ENCODE data around the gene SLX4IP.

Gene SLX4IP

GRCh38 chr20:10531848-10532247, 96.7 kb downstream of the SLX4IP start:
- Histone ChIP-seq H2AFZ (ENCODE audit: low read depth) (no peak overlapping the region), H4K20me1 (ENCODE audit: insufficient read depth) (no peaks in the 10 kb centered on the region), H3K36me3 (ENCODE audit: insufficient read depth) (no peaks in the 10 kb centered on the region), H3K27ac (no peak overlapping the region), H3K9ac (no peak overlapping the region), H3K79me2 (ENCODE audit: insufficient read depth, low read depth) (no peaks in the 10 kb centered on the region), H3K4me1 (ENCODE audit: low read depth, poor library complexity, severe bottlenecking) (no peaks in the 10 kb centered on the region), H3K4me3 (IDR thresholded peaks at IDR 0.05; ENCODE audit: insufficient read depth, low read depth, low read length) (no peak overlapping the region), H3K4me2 (no peak overlapping the region), H3K27me3 (ENCODE audit: insufficient read depth, low read depth) (no peaks in the 10 kb centered on the region)
- TF ChIP-seq, protein P1, sequence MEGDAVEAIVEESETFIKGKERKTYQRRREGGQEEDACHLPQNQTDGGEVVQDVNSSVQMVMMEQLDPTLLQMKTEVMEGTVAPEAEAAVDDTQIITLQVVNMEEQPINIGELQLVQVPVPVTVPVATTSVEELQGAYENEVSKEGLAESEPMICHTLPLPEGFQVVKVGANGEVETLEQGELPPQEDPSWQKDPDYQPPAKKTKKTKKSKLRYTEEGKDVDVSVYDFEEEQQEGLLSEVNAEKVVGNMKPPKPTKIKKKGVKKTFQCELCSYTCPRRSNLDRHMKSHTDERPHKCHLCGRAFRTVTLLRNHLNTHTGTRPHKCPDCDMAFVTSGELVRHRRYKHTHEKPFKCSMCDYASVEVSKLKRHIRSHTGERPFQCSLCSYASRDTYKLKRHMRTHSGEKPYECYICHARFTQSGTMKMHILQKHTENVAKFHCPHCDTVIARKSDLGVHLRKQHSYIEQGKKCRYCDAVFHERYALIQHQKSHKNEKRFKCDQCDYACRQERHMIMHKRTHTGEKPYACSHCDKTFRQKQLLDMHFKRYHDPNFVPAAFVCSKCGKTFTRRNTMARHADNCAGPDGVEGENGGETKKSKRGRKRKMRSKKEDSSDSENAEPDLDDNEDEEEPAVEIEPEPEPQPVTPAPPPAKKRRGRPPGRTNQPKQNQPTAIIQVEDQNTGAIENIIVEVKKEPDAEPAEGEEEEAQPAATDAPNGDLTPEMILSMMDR (conservative IDR thresholded peaks at IDR 0.05; ENCODE audit: low read depth, low read length): no peak

- H3K4me1 ChIP-seq (ENCODE audit: low read depth, poor library complexity, severe bottlenecking): no peaks in the 10 kb centered on the region
- H3K79me2 ChIP-seq (ENCODE audit: insufficient read depth, low read depth): no peaks in the 10 kb centered on the region
- no peak overlapping the region for H3K9ac ChIP-seq
- H3K4me3 ChIP-seq (IDR thresholded peaks at IDR 0.05; ENCODE audit: insufficient read depth, low read depth, low read length): no peak overlapping the region
- no peaks in the 10 kb centered on the region for H3K36me3 ChIP-seq (ENCODE audit: insufficient read depth)
- H4K20me1 ChIP-seq (ENCODE audit: insufficient read depth): no peaks in the 10 kb centered on the region
- H3K4me2 ChIP-seq: no peak overlapping the region
- H2AFZ ChIP-seq (ENCODE audit: low read depth): no peak overlapping the region
- TF ChIP-seq, protein P1 (conservative IDR thresholded peaks at IDR 0.05; ENCODE audit: low read depth, low read length): no peak
- H3K27ac ChIP-seq: no peak overlapping the region
- H3K27me3 ChIP-seq (ENCODE audit: insufficient read depth, low read depth): no peaks in the 10 kb centered on the region
Measured at GRCh38 chr20:10532361-10532760, 97.3 kb downstream of the SLX4IP start.

DNA sequence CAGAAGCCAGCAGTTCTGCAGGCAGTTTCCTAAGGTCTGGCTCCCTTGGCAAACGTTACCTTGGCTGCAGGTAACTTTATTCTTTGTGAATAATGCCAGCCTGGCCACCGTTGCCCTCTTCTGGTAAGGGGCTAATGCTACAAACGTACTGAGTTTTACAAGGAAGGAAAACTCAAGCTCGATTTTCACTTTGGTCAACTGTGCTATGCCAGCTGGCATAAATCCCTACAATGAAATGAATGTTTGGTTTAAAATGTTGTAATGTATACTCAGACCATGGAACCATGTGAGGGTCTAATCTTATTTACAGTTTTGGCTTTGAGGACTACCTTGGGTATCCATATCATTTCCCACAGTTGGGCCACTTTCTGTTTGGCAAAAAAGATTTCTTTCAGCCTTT, 101.4 kb downstream of the SLX4IP start:
- Histone ChIP-seq H3K4me3 (IDR thresholded peaks at IDR 0.05; ENCODE audit: insufficient read depth, low read depth, low read length) (no peak overlapping the region), H3K27me3 (ENCODE audit: insufficient read depth, low read depth) (no peaks in the 10 kb centered on the region), H3K4me1 (ENCODE audit: low read depth, poor library complexity, severe bottlenecking) (no peaks in the 10 kb centered on the region), H3K36me3 (ENCODE audit: insufficient read depth) (no peaks in the 10 kb centered on the region), H3K27ac (no peak overlapping the region), H4K20me1 (ENCODE audit: insufficient read depth) (no peaks in the 10 kb centered on the region), H3K79me2 (ENCODE audit: insufficient read depth, low read depth) (no peaks in the 10 kb centered on the region), H2AFZ (ENCODE audit: low read depth) (no peak overlapping the region), H3K9ac (no peak overlapping the region), H3K4me2 (no peak overlapping the region)
- TF ChIP-seq, protein P1 (conservative IDR thresholded peaks at IDR 0.05; ENCODE audit: low read depth, low read length): no peak; the same call in 1 of the 2 replicates

- no peak overlapping the region for H3K4me3 ChIP-seq (IDR thresholded peaks at IDR 0.05; ENCODE audit: insufficient read depth, low read depth, low read length)
- H2AFZ ChIP-seq (ENCODE audit: low read depth): no peak overlapping the region
- no peaks in the 10 kb centered on the region for H3K36me3 ChIP-seq (ENCODE audit: insufficient read depth)
- no peak overlapping the region for H3K27ac ChIP-seq
- H3K27me3 ChIP-seq (ENCODE audit: insufficient read depth, low read depth): no peaks in the 10 kb centered on the region
- no peak overlapping the region for H3K4me2 ChIP-seq
- no peaks in the 10 kb centered on the region for H3K4me1 ChIP-seq (ENCODE audit: low read depth, poor library complexity, severe bottlenecking)
- H4K20me1 ChIP-seq (ENCODE audit: insufficient read depth): no peaks in the 10 kb centered on the region
- TF ChIP-seq, protein P1 (conservative IDR thresholded peaks at IDR 0.05; ENCODE audit: low read depth, low read length): no peak
- no peaks in the 10 kb centered on the region for H3K79me2 ChIP-seq (ENCODE audit: insufficient read depth, low read depth)
- H3K9ac ChIP-seq: no peak overlapping the region
Measured at GRCh38 chr20:10537850-10538480, 102.9 kb downstream of the SLX4IP start.

Data from KMS-11 (cell line).